ENCODE measurements around the gene NLGN2.

NLGN2 gene

GRCh38 chr17:7426896-7427489, 19.3 kb downstream of the NLGN2 start:
- H3K4me1 ChIP-seq (ENCODE audit: control insufficient read depth, insufficient read depth, low read length): no peaks in the 10 kb centered on the region
- no peak overlapping the region for H3K9ac ChIP-seq (ENCODE audit: low read length in 2 of 2)
- no peak overlapping the region for H3K4me3 ChIP-seq (ENCODE audit: low read length in 2 of 2)
- H3K27me3 ChIP-seq (ENCODE audit: control insufficient read depth in 1 of 2, insufficient read depth in 2 of 2, low read length in 2 of 2): peaks cover 0 to under 1% of the 10 kb centered on the region in 2 donors
- H3K9me3 ChIP-seq (ENCODE audit: control insufficient read depth in 2 of 2, low read length in 2 of 2): no peaks in the 10 kb centered on the region
- H3K36me3 ChIP-seq (ENCODE audit: control insufficient read depth in 2 of 2, insufficient read depth in 2 of 2, low read length in 2 of 2): no peaks in the 10 kb centered on the region
- no peak overlapping the region for H3K27ac ChIP-seq (ENCODE audit: low read length)

DNA sequence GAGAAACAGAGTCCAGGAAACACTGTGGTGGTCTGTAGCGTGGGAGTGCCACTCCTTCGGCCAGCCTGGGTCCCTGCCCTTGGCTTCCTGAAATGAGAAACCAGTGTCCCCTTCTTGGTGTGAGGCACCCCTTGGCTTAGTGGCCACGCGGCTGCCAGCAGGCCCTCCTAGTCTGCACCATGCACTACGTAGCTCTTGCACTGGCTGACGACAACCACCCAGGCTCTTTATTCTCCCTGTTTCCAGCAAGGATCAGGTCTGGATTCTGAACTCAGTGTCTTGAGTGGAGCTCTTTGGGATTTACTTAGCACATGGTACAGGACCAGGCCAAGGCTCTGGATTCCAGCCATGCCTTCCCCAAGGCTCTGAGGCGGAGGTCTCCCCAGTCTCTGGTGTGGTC, 19.9 kb downstream of the NLGN2 start:
- H3K27me3 ChIP-seq (ENCODE audit: control insufficient read depth in 1 of 2, insufficient read depth in 2 of 2, low read length in 2 of 2): peaks cover 4% of the 10 kb centered on the region in 2 donors
- H3K36me3 ChIP-seq (ENCODE audit: control insufficient read depth in 2 of 2, insufficient read depth in 2 of 2, low read length in 2 of 2): no peaks in the 10 kb centered on the region
- H3K9ac ChIP-seq (ENCODE audit: low read length in 2 of 2): no peak overlapping the region
- no peaks in the 10 kb centered on the region for H3K9me3 ChIP-seq (ENCODE audit: control insufficient read depth in 2 of 2, low read length in 2 of 2)
- no peak overlapping the region for H3K27ac ChIP-seq (ENCODE audit: low read length)
- no peak overlapping the region for H3K4me3 ChIP-seq (ENCODE audit: low read length in 2 of 2)
- no peaks in the 10 kb centered on the region for H3K4me1 ChIP-seq (ENCODE audit: control insufficient read depth, insufficient read depth, low read length)

DNA sequence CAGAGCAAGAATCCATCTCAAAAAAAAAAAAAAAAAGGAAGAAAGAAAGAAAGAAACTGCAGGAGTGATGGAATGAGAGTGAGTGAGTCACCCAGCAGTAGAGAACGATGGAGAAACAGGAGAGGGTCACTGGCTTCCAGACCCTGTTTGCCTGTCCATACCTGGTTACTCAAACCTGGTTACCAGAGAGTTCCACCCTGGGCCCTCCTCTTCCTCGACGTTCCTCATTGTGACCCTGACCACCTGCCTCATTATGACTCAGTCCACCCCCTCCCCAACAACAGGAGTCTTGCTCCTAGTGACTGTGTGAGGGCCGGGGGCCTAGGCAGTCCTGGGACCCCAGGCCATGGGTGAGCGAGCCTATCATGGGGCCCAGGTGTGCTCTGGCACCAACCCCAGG, 20.9 kb downstream of the NLGN2 start, which contains the start of gene SPEM3:
Gene SPEM3 (plus strand): TSS at position 301 of the 400 bp plus-strand sequence. CDS start 46 bp downstream, at position 347.
- Histone ChIP-seq H3K4me1 (ENCODE audit: control insufficient read depth, insufficient read depth, low read length) (no peaks in the 10 kb centered on the region), H3K9me3 (ENCODE audit: control insufficient read depth in 2 of 2, low read length in 2 of 2) (no peaks in the 10 kb centered on the region), H3K27me3 (ENCODE audit: control insufficient read depth in 1 of 2, insufficient read depth in 2 of 2, low read length in 2 of 2) (peaks cover 5 to 9% of the 10 kb centered on the region in 2 donors), H3K4me3 (ENCODE audit: low read length in 2 of 2) (no peak within 1 kb of the TSS), H3K27ac (ENCODE audit: low read length) (no peak within 1 kb of the TSS), H3K36me3 (ENCODE audit: control insufficient read depth in 2 of 2, insufficient read depth in 2 of 2, low read length in 2 of 2) (no peaks in the 10 kb centered on the region), H3K9ac (ENCODE audit: low read length in 2 of 2) (no peak within 1 kb of the TSS)

GRCh38 chr17:7429722-7430121, 22.1 kb downstream of the NLGN2 start:
- Histone ChIP-seq H3K4me1 (ENCODE audit: control insufficient read depth, insufficient read depth, low read length) (no peaks in the 10 kb centered on the region), H3K9me3 (ENCODE audit: control insufficient read depth in 2 of 2, low read length in 2 of 2) (no peaks in the 10 kb centered on the region), H3K27me3 (ENCODE audit: control insufficient read depth in 1 of 2, insufficient read depth in 2 of 2, low read length in 2 of 2) (peaks cover 9 to 15% of the 10 kb centered on the region in 2 donors), H3K27ac (ENCODE audit: low read length) (no peak overlapping the region), H3K9ac (ENCODE audit: low read length in 2 of 2) (no peak overlapping the region), H3K36me3 (ENCODE audit: control insufficient read depth in 2 of 2, insufficient read depth in 2 of 2, low read length in 2 of 2) (no peaks in the 10 kb centered on the region), H3K4me3 (ENCODE audit: low read length in 2 of 2) (no peak overlapping the region)

DNA sequence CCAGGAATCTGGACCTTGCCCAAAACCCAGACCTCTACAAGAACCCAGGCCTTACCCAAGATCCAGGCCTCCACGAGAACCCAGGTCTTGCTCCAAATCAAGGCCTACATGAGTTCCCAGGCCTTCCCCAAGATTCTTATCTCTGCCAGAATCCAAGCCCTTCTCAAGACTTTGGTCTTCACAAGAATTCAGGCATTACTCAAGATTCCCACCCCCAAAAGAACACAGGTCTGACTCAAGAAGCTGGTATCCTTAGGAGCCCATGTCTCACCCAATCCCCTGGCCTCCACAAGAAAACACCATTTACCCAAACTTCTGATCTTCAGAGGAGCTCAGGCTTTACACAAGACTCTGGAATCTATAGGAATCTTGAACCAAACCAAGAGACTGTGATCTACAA, 23.6 kb downstream of the NLGN2 start:
- Histone ChIP-seq H3K36me3 (ENCODE audit: control insufficient read depth in 2 of 2, insufficient read depth in 2 of 2, low read length in 2 of 2) (no peaks in the 10 kb centered on the region), H3K27me3 (ENCODE audit: control insufficient read depth in 1 of 2, insufficient read depth in 2 of 2, low read length in 2 of 2) (peaks cover 21 to 24% of the 10 kb centered on the region in 2 donors), H3K27ac (ENCODE audit: low read length) (no peak overlapping the region), H3K9ac (ENCODE audit: low read length in 2 of 2) (no peak overlapping the region), H3K4me1 (ENCODE audit: control insufficient read depth, insufficient read depth, low read length) (peaks cover 10% of the 10 kb centered on the region), H3K9me3 (ENCODE audit: control insufficient read depth in 2 of 2, low read length in 2 of 2) (no peaks in the 10 kb centered on the region), H3K4me3 (ENCODE audit: low read length in 2 of 2) (no peak overlapping the region)

DNA sequence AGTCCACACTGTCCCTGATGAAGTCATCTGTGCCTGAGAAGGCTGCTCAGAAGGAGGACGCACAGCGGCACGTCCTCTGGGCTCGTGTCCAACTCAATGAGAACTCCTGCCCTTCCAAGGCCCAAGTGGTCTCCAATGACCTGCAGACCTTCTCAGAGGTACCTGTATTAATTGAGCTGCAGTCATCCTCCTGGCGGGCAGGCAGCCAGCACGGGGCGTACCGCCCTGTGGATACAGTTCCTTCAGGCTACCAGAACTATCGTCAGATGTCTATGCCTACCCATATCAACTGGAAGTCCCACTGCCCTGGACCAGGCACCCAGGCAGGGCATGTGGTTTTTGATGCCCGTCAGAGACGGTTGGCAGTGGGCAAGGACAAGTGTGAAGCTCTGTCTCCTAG, 24.7 kb downstream of the NLGN2 start:
- H3K9ac ChIP-seq (ENCODE audit: low read length in 2 of 2): no peak overlapping the region
- peaks cover 19% of the 10 kb centered on the region for H3K4me1 ChIP-seq (ENCODE audit: control insufficient read depth, insufficient read depth, low read length)
- no peak overlapping the region for H3K4me3 ChIP-seq (ENCODE audit: low read length in 2 of 2)
- H3K36me3 ChIP-seq (ENCODE audit: control insufficient read depth in 2 of 2, insufficient read depth in 2 of 2, low read length in 2 of 2): no peaks in the 10 kb centered on the region
- peaks cover 27 to 28% of the 10 kb centered on the region in 2 donors for H3K27me3 ChIP-seq (ENCODE audit: control insufficient read depth in 1 of 2, insufficient read depth in 2 of 2, low read length in 2 of 2)
- no peak overlapping the region for H3K27ac ChIP-seq (ENCODE audit: low read length)
- no peaks in the 10 kb centered on the region for H3K9me3 ChIP-seq (ENCODE audit: control insufficient read depth in 2 of 2, low read length in 2 of 2)

- Histone ChIP-seq H3K9me3 (ENCODE audit: control insufficient read depth in 2 of 2, low read length in 2 of 2) (no peaks in the 10 kb centered on the region), H3K36me3 (ENCODE audit: control insufficient read depth in 2 of 2, insufficient read depth in 2 of 2, low read length in 2 of 2) (no peaks in the 10 kb centered on the region), H3K27me3 (ENCODE audit: control insufficient read depth in 1 of 2, insufficient read depth in 2 of 2, low read length in 2 of 2) (peaks cover 57 to 63% of the 10 kb centered on the region in 2 donors), H3K9ac (ENCODE audit: low read length in 2 of 2) (no peak overlapping the region), H3K4me3 (ENCODE audit: low read length in 2 of 2) (peak overlapping the region; percentile 17 to 65), H3K27ac (ENCODE audit: low read length) (no peak overlapping the region), H3K4me1 (ENCODE audit: control insufficient read depth, insufficient read depth, low read length) (peaks cover 46% of the 10 kb centered on the region)
Observed at GRCh38 chr17:7435676-7436555, 28.3 kb downstream of the NLGN2 start.

- H3K27ac ChIP-seq (ENCODE audit: low read length): no peak overlapping the region
- peaks cover 46% of the 10 kb centered on the region for H3K4me1 ChIP-seq (ENCODE audit: control insufficient read depth, insufficient read depth, low read length)
- no peaks in the 10 kb centered on the region for H3K9me3 ChIP-seq (ENCODE audit: control insufficient read depth in 2 of 2, low read length in 2 of 2)
- peak overlapping the region; percentile 17 to 65 for H3K4me3 ChIP-seq (ENCODE audit: low read length in 2 of 2)
- H3K9ac ChIP-seq (ENCODE audit: low read length in 2 of 2): no peak overlapping the region
- H3K27me3 ChIP-seq (ENCODE audit: control insufficient read depth in 1 of 2, insufficient read depth in 2 of 2, low read length in 2 of 2): peaks cover 65 to 71% of the 10 kb centered on the region in 2 donors
- no peaks in the 10 kb centered on the region for H3K36me3 ChIP-seq (ENCODE audit: control insufficient read depth in 2 of 2, insufficient read depth in 2 of 2, low read length in 2 of 2)
Observed at GRCh38 chr17:7436556-7437368, 29.1 kb downstream of the NLGN2 start.

- Histone ChIP-seq H3K4me1 (ENCODE audit: control insufficient read depth, insufficient read depth, low read length) (peaks cover 46% of the 10 kb centered on the region), H3K27me3 (ENCODE audit: control insufficient read depth in 1 of 2, insufficient read depth in 2 of 2, low read length in 2 of 2) (peaks cover 64 to 67% of the 10 kb centered on the region in 2 donors), H3K4me3 (ENCODE audit: low read length in 2 of 2) (peak overlapping the region in 1 of 2 donors; percentile 65), H3K9me3 (ENCODE audit: control insufficient read depth in 2 of 2, low read length in 2 of 2) (no peaks in the 10 kb centered on the region), H3K27ac (ENCODE audit: low read length) (no peak overlapping the region), H3K9ac (ENCODE audit: low read length in 2 of 2) (no peak overlapping the region), H3K36me3 (ENCODE audit: control insufficient read depth in 2 of 2, insufficient read depth in 2 of 2, low read length in 2 of 2) (no peaks in the 10 kb centered on the region)
Observed at GRCh38 chr17:7437369-7437863, 29.8 kb downstream of the NLGN2 start.

DNA sequence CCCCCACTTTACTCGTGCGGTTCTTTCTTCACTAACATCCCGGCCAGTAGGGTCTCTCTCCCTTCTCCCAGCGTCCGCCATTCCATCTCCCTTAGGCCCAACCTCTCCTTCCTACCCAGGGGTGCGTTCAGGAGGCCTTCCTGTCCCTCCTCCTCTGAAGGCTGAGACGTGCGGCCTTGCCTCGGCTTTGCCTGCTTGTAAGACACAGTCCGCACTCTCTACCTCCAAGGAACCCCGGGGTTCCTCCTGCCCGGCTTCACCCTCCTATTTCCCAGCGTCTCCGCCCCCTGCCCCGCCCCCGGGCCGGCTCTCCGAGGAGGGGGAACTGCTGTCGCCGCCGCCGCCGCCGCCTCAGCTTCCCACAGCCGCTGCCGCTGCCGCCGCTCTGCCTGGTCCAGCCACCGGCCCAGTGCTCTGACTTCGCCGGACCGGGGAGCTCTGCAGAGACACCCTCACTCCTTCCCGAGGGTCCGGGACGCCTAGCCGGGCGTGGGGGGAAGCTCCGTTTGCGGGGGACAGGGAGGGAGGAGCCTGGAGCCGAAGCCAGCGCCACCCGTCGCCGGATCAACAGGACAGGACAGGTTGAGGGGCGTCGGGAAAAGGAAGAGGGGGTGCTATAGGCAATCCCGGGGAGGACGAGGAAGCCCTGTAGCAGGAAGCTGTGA, 30.4 kb downstream of the NLGN2 start:
- H3K4me3 ChIP-seq (ENCODE audit: low read length in 2 of 2): peak overlapping the region in 1 of 2 donors; percentile 29
- no peak overlapping the region for H3K9ac ChIP-seq (ENCODE audit: low read length in 2 of 2)
- H3K36me3 ChIP-seq (ENCODE audit: control insufficient read depth in 2 of 2, insufficient read depth in 2 of 2, low read length in 2 of 2): no peaks in the 10 kb centered on the region
- peaks cover 62 to 71% of the 10 kb centered on the region in 2 donors for H3K27me3 ChIP-seq (ENCODE audit: control insufficient read depth in 1 of 2, insufficient read depth in 2 of 2, low read length in 2 of 2)
- H3K4me1 ChIP-seq (ENCODE audit: control insufficient read depth, insufficient read depth, low read length): peaks cover 46% of the 10 kb centered on the region
- no peak overlapping the region for H3K27ac ChIP-seq (ENCODE audit: low read length)
- H3K9me3 ChIP-seq (ENCODE audit: control insufficient read depth in 2 of 2, low read length in 2 of 2): no peaks in the 10 kb centered on the region
